ENCODE measurements around the gene SRP54. TPM values are rescaled to one million over a fixed set of nuclear protein-coding genes. Genes with fewer than 3 reads are reported as not detected.
"Not testable (repeated sequence)": the region's sequence is repeated elsewhere in the genome, so short reads cannot be mapped to it uniquely, and the experiment has no call there.

Gene SRP54
- total and polyA plus RNA-seq, 9 donors: 38.0 to 49.9 (median 43.7) TPM

DNA sequence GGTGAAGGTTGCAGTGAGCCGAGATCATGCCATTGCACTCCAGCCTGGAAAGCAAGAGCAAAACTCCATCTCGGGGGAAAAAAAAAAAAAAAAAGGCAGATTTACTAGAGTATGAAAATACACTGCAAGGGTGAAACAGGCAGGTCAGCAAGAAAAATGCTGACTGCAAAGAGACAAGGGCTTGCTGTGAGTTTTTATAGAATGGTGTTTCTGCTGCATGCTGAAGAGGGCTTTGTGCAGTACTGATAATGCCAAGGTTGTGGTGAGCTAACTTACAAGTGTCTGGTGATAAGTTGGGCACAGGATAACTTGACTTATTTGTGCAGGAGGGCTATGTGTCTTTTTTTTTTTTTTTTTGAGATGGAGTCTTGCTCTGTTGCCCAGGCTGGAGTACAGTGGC is 25.9 kb upstream of the SRP54 start:
- no peak overlapping the region for H3K4me3 ChIP-seq (ENCODE audit: low read length)
- H3K9me3 ChIP-seq (replicated peaks; ENCODE audit: control insufficient read depth, low read depth, low read length): no peaks in the 10 kb centered on the region
- peaks cover 13% of the 10 kb centered on the region for H3K36me3 ChIP-seq (ENCODE audit: control insufficient read depth, insufficient read depth, low read length)
- no peaks in the 10 kb centered on the region for H3K4me1 ChIP-seq (ENCODE audit: control insufficient read depth, insufficient read depth, low read length)
- H3K27ac ChIP-seq (ENCODE audit: low read length): no peak overlapping the region
- no peaks in the 10 kb centered on the region for H3K27me3 ChIP-seq (ENCODE audit: control insufficient read depth, insufficient read depth, low read length)
- WGBS (ENCODE audit: insufficient coverage): 100% methylated on average over 2 of the region's 2 CpGs
- DNase-seq: peak; percentile 15

DNA sequence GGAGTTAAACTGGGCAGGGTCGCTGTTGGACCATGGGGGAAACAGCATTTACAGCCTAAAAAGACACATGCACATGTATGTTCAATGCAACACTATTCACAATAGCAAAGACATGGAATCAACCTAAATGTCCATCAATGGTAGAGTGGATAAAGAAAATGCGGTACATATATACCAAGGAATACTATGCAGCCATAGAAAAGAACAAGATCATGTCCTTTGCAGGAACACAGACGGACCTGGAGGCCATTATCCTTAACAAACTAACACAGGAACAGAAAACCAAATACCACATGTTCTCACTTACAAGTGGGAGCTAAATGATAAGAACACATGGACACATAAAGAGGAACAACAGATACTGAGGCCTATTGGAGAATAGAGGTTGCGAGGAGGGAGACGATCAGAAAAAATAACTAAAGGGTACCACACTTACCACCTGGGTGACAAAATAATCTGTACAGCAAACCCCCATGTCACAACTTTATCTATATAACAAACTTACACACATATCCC is 25.0 kb upstream of the SRP54 start:
- Histone ChIP-seq H3K9me3 (replicated peaks; ENCODE audit: control insufficient read depth, low read depth, low read length) (no peaks in the 10 kb centered on the region), H3K27ac (ENCODE audit: low read length) (no peak overlapping the region), H3K4me1 (ENCODE audit: control insufficient read depth, insufficient read depth, low read length) (no peaks in the 10 kb centered on the region), H3K4me3 (ENCODE audit: low read length) (no peak overlapping the region), H3K27me3 (ENCODE audit: control insufficient read depth, insufficient read depth, low read length) (no peaks in the 10 kb centered on the region), H3K36me3 (ENCODE audit: control insufficient read depth, insufficient read depth, low read length) (peaks cover 13% of the 10 kb centered on the region)
- DNase-seq: no peak
- WGBS (ENCODE audit: insufficient coverage): no CpG with 5 or more reads among the region's 5 CpGs

DNA sequence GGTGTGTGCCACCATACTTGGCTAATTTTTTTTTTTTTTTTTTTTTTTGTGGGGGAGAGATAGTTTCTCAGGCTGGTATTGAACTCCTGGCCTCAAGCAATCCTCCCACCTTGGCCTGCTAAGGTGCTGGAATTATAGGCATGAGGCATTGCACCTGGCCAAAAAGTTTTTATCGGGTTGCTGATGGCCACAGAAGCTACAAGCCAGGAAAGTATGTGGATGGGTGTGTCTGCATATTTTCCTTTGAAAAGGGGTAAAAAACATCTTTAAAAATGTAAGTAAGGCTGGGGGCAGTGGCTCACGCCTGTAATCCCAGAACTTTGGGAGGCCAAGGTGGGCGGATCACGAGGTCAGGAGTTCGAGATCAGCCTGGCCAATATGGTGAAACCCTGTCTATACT is 20.7 kb upstream of the SRP54 start:
- not testable (repeated sequence) for H3K4me3 ChIP-seq (ENCODE audit: low read length); H3K27me3 ChIP-seq (ENCODE audit: control insufficient read depth, insufficient read depth, low read length); H3K36me3 ChIP-seq (ENCODE audit: control insufficient read depth, insufficient read depth, low read length); DNase-seq; H3K27ac ChIP-seq (ENCODE audit: low read length); H3K9me3 ChIP-seq (replicated peaks; ENCODE audit: control insufficient read depth, low read depth, low read length); H3K4me1 ChIP-seq (ENCODE audit: control insufficient read depth, insufficient read depth, low read length)
- WGBS (ENCODE audit: insufficient coverage): 91% methylated on average over 4 of the region's 5 CpGs

DNA sequence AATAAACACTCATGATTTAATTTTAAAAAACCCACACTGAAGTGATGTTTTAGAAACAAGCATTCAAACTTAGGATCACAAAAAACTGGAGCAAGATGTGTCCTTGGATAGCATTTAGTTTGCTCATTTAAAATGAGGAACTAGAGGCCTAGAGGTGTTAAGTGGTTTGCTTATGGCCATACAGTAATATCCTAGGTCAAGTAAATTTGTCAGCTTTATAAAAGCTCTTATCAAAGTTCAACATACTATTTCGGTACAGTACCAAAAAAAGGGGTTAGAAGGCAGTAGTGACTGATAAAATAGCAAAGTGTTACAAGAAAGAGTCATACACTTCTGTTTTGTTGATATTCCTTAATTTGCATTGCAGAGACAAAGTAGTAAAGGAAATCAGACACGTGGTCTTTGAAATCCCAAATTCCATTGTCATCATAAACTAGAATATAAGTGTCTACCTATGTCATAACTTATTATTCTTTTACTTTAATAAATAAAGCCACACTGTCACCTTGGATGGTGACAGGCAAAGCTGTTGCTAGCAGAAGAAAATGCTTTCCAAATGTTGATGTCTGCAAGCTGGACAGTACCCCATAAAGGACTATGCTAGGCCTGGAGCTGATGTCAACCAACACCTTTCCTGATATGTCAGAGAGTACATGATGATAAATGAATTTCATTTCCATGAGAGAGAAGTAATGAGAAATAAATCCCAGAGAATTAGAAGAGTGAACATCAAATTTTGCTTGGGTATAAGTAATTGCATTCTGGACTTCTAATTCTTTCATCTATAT is 17.6 kb upstream of the SRP54 start:
- peaks cover 8% of the 10 kb centered on the region for H3K36me3 ChIP-seq (ENCODE audit: control insufficient read depth, insufficient read depth, low read length)

DNA sequence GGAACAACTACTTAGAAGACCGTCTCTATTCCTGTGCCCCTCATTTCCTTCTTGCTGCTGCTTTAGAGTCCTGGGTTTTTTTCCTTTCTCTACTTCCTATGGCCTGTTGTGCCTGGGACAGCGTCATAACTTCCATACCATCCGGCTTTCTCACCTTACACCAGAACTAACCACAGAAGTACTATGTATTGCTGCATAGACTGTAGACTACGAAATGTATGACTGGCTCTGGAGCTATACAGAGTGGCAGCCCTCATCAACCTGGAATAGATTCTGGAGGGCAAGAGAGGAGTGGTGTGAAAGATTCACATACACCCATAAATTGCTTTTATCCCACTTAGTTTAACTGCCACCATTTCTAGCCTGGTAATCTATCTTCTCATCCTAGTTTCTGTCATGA is 16.9 kb upstream of the SRP54 start:
- H3K9me3 ChIP-seq (replicated peaks; ENCODE audit: control insufficient read depth, low read depth, low read length): no peaks in the 10 kb centered on the region
- no peaks in the 10 kb centered on the region for H3K4me1 ChIP-seq (ENCODE audit: control insufficient read depth, insufficient read depth, low read length)
- H3K27ac ChIP-seq (ENCODE audit: low read length): no peak overlapping the region
- peaks cover 8% of the 10 kb centered on the region for H3K36me3 ChIP-seq (ENCODE audit: control insufficient read depth, insufficient read depth, low read length)
- H3K27me3 ChIP-seq (ENCODE audit: control insufficient read depth, insufficient read depth, low read length): no peaks in the 10 kb centered on the region
- no peak for DNase-seq
- no peak overlapping the region for H3K4me3 ChIP-seq (ENCODE audit: low read length)
- WGBS (ENCODE audit: insufficient coverage): 38% methylated on average over 1 of the region's 4 CpGs

More for the DNA sequence above, 17.6 kb upstream of the SRP54 start:
- Histone ChIP-seq H3K27me3 (ENCODE audit: control insufficient read depth, insufficient read depth, low read length) (no peaks in the 10 kb centered on the region), H3K4me3 (ENCODE audit: low read length) (no peak overlapping the region), H3K27ac (ENCODE audit: low read length) (no peak overlapping the region), H3K9me3 (replicated peaks; ENCODE audit: control insufficient read depth, low read depth, low read length) (no peaks in the 10 kb centered on the region), H3K4me1 (ENCODE audit: control insufficient read depth, insufficient read depth, low read length) (no peaks in the 10 kb centered on the region)
- no peak for DNase-seq
- WGBS (ENCODE audit: insufficient coverage): no CpG with 5 or more reads among the region's 2 CpGs

DNA sequence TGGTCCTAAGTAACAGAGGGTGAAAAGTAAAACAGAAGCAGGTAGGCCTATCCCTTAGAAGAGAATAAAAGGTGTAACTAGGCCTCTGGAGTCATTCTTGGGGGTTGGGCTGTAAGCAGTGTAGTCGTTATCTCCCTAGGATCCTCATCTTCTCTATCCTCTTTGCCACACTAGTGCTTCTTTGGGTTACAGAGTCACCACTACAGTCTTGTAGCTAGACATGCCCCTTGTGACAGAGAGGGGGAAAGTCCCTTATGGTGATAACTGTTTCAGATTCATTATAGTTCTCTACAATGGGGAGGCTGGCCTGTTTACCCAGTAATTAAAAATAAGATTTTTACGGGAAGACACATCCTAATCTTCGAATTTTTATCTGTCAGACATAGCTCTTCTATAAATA is 16.4 kb upstream of the SRP54 start:
- Histone ChIP-seq H3K36me3 (ENCODE audit: control insufficient read depth, insufficient read depth, low read length) (peaks cover 8% of the 10 kb centered on the region), H3K27me3 (ENCODE audit: control insufficient read depth, insufficient read depth, low read length) (no peaks in the 10 kb centered on the region), H3K4me3 (ENCODE audit: low read length) (no peak overlapping the region), H3K9me3 (replicated peaks; ENCODE audit: control insufficient read depth, low read depth, low read length) (no peaks in the 10 kb centered on the region), H3K27ac (ENCODE audit: low read length) (no peak overlapping the region), H3K4me1 (ENCODE audit: control insufficient read depth, insufficient read depth, low read length) (no peaks in the 10 kb centered on the region)
- DNase-seq: no peak
- WGBS (ENCODE audit: insufficient coverage): no CpG with 5 or more reads among the region's 3 CpGs

DNA sequence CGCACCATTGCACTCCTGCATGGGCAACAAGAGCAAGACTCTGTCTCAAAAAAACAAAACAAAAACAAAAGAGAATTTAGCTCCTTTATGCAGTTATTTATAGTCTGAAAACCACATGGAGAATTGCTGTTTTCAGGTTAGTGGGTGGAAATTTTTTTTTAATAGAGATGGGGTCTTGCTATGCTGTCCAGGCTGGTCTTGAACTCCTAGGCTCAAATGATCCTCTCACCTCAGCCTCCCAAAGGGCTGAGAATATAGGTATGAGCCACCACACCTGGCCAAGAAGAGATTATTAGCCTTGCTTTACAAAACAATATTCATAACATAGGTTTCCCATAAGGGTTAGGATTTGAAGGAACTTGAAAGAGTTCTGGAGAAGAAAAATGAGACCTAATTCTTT is 12.1 kb upstream of the SRP54 start:
- Histone ChIP-seq H3K4me3 (ENCODE audit: low read length) (no peak overlapping the region), H3K27ac (ENCODE audit: low read length) (no peak overlapping the region), H3K36me3 (ENCODE audit: control insufficient read depth, insufficient read depth, low read length) (peaks cover 8% of the 10 kb centered on the region), H3K9me3 (replicated peaks; ENCODE audit: control insufficient read depth, low read depth, low read length) (no peaks in the 10 kb centered on the region), H3K4me1 (ENCODE audit: control insufficient read depth, insufficient read depth, low read length) (no peaks in the 10 kb centered on the region), H3K27me3 (ENCODE audit: control insufficient read depth, insufficient read depth, low read length) (no peaks in the 10 kb centered on the region)
- no peak for DNase-seq
- no CpG with 5 or more reads among the region's 1 CpG for WGBS (ENCODE audit: insufficient coverage)

DNA sequence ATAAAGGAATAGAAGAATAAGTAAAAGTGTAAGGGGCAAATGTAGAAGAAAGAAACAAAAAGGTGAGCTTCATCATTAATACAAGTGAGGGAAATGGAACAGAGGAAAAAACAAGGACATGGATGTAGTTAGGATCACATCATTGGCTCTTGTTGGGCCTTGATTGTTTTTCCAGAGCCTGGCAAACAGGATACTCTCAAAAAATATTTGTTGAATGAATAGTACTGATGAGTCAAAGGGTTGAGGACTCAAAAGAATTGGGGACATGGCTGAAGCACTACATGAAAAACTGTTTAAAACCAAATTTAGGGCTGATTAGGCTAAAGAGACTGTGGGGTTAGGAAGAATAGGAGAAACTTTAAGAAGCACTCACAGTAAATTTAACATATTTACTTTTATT is 11.4 kb upstream of the SRP54 start:
- Histone ChIP-seq H3K27me3 (ENCODE audit: control insufficient read depth, insufficient read depth, low read length) (no peaks in the 10 kb centered on the region), H3K27ac (ENCODE audit: low read length) (no peak overlapping the region), H3K36me3 (ENCODE audit: control insufficient read depth, insufficient read depth, low read length) (peaks cover 8% of the 10 kb centered on the region), H3K9me3 (replicated peaks; ENCODE audit: control insufficient read depth, low read depth, low read length) (no peaks in the 10 kb centered on the region), H3K4me3 (ENCODE audit: low read length) (no peak overlapping the region), H3K4me1 (ENCODE audit: control insufficient read depth, insufficient read depth, low read length) (no peaks in the 10 kb centered on the region)
- peak; percentile 14 for DNase-seq

DNA sequence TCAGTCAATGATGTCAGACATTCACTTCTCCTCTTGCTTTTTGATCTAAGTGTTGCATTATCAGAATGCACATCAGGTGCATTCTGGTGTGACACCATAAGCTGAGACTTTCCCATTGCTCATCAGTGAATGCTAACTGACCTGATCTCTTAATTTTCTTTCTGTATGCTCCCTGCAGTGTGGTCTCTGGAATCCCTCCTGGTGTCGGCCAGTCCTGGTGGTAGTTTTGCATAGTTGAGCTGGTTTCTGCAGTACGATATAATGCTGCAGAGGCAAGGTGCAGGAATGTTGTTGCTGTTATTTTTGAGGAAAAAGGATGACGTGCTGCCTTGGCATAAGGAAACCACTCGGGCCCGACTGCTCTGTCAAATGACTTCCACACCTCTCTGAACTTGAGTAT is 11.0 kb upstream of the SRP54 start:
- 100% methylated on average over 1 of the region's 5 CpGs for WGBS (ENCODE audit: insufficient coverage)
- peaks cover 8% of the 10 kb centered on the region for H3K36me3 ChIP-seq (ENCODE audit: control insufficient read depth, insufficient read depth, low read length)
- H3K9me3 ChIP-seq (replicated peaks; ENCODE audit: control insufficient read depth, low read depth, low read length): no peaks in the 10 kb centered on the region
- no peaks in the 10 kb centered on the region for H3K4me1 ChIP-seq (ENCODE audit: control insufficient read depth, insufficient read depth, low read length)
- H3K27ac ChIP-seq (ENCODE audit: low read length): no peak overlapping the region
- no peak for DNase-seq
- no peaks in the 10 kb centered on the region for H3K27me3 ChIP-seq (ENCODE audit: control insufficient read depth, insufficient read depth, low read length)
- no peak overlapping the region for H3K4me3 ChIP-seq (ENCODE audit: low read length)

DNA sequence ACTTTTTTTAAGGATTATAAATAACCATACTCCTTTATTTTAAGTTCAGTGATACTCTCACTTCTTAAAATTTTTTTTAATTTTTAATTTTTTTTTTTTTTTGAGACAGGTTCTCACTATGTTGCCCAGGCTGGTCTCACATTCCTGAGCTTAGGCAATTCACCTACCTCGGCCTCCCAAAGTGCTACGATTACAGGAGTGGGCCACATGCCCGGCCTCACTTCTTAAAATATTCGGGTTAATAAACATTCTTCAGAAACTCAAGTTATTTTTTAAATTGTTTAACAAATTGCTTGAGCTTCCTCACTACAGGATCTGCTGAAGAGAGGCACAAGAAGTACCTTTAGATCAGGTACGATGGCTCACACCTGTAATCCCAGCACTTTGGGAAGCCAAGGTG is 4.3 kb upstream of the SRP54 start:
- peaks cover 10% of the 10 kb centered on the region for H3K4me1 ChIP-seq (ENCODE audit: control insufficient read depth, insufficient read depth, low read length)
- H3K4me3 ChIP-seq (ENCODE audit: low read length): no peak overlapping the region
- H3K36me3 ChIP-seq (ENCODE audit: control insufficient read depth, insufficient read depth, low read length): no peaks in the 10 kb centered on the region
- H3K9me3 ChIP-seq (replicated peaks; ENCODE audit: control insufficient read depth, low read depth, low read length): no peaks in the 10 kb centered on the region
- no peaks in the 10 kb centered on the region for H3K27me3 ChIP-seq (ENCODE audit: control insufficient read depth, insufficient read depth, low read length)
- no peak for DNase-seq
- 100% methylated on average over 2 of the region's 5 CpGs for WGBS (ENCODE audit: insufficient coverage)
- no peak overlapping the region for H3K27ac ChIP-seq (ENCODE audit: low read length)
